AG04450 (cell line): Measurements from ENCODE around the gene SLC12A7. TPM values are rescaled to one million over a fixed set of nuclear protein-coding genes. Genes with fewer than 3 reads are reported as not detected.

Experiments used
- CTCF ChIA-PET: fragments of 300-600, 350-600 bp; formaldehyde crosslinking; extraction: SDS; loops from one replicate; lab custom pipeline; 2022; ENCODE audit warnings: antibody characterized with exemption, inconsistent platforms; lab: Charles Lee
- POLR2A ChIA-PET: fragments of 350-600 bp; formaldehyde crosslinking; extraction: SDS; loops from one replicate; lab custom pipeline; 2021; ENCODE audit warnings: antibody characterized with exemption, inconsistent platforms; lab: Yijun Ruan, JAX
- DNase-seq: peaks from one replicate; pipeline ENCODE4 v3.0.0-alpha.2; 2011; ENCODE audit warnings: low read depth, low spot score
- H3K27ac ChIP-seq: one replicate; pipeline ENCODE4 v1.5.1; 2012; ENCODE audit warnings: low read depth, low read length, control low read depth
- H3K27me3 ChIP-seq: one replicate; pipeline ENCODE4 v1.6.0; 2012; ENCODE audit warnings: low read length; ENCODE audit not compliant: control insufficient read depth, insufficient read depth
- H3K4me3 ChIP-seq: 2 replicates; pipeline ENCODE4 v1.5.1; 2011; ENCODE audit warnings: mild to moderate bottlenecking, low read depth, low read length, control low read depth
- H3K9me3 ChIP-seq: 2 replicates; pipeline ENCODE4 v1.5.1; 2012; ENCODE audit warnings: low read length; ENCODE audit not compliant: control insufficient read depth, insufficient read depth
- CTCF ChIP-seq: IDR thresholded peaks from 2 replicates; pipeline ENCODE4 v1.5.1; 2011; ENCODE audit warnings: low read depth, low read length, control low read depth, inconsistent platforms
- polyA plus RNA-seq: library from polyadenylated mRNA; depleted of rRNA; stranded (reverse); fragments of >200 nt; gene quantifications from 2 replicates; pipeline ENCODE4 v1.2.3, GENCODE V29; 2011

SLC12A7 gene
- polyA plus RNA-seq, 1 experiment = 0.56 TPM

- no peak for TF ChIP-seq CTCF
- DNase-seq = no peak
- H3K4me3 ChIP-seq = no peak overlapping the region
- no peaks in the 10 kb centered on the region for H3K27me3 ChIP-seq
- CTCF ChIA-PET = no interaction called here
- H3K9me3 ChIP-seq = peaks cover 63% of the 10 kb centered on the region
- POLR2A ChIA-PET = interaction anchor here (0.6 kb wide), 1 partner anchor 17 kb away, joined by 3 read pairs; no protein-coding TSS in a partner anchor
- no peak overlapping the region for H3K27ac ChIP-seq
Measured at GRCh38 chr5:1073239-1074102, 38.4 kb downstream of the SLC12A7 start.

- no peak overlapping the region for H3K27ac ChIP-seq
- H3K27me3 ChIP-seq = no peaks in the 10 kb centered on the region
- TF ChIP-seq CTCF = no peak
- ChIA-PET POLR2A (no interaction called here), CTCF (no interaction called here)
- no peak for DNase-seq
- no peak overlapping the region for H3K4me3 ChIP-seq
- peaks cover 42% of the 10 kb centered on the region; the same call in 1 of the 2 replicates for H3K9me3 ChIP-seq
Measured at GRCh38 chr5:1069720-1070088, 42.2 kb downstream of the SLC12A7 start.

- peaks cover 42% of the 10 kb centered on the region for H3K9me3 ChIP-seq
- H3K27me3 ChIP-seq = no peaks in the 10 kb centered on the region
- DNase-seq = no peak
- no peak overlapping the region for H3K27ac ChIP-seq
- ChIA-PET POLR2A (no interaction called here), CTCF (no interaction called here)
- H3K4me3 ChIP-seq = no peak overlapping the region
- TF ChIP-seq CTCF = no peak
Measured at GRCh38 chr5:1068895-1069719, 42.8 kb downstream of the SLC12A7 start.

GRCh38 chr5:1068204-1068894 is 43.5 kb downstream of the SLC12A7 start:
- POLR2A ChIA-PET = no interaction called here
- Histone ChIP-seq H3K9me3 (peaks cover 39% of the 10 kb centered on the region), H3K4me3 (no peak overlapping the region), H3K27ac (no peak overlapping the region), H3K27me3 (no peaks in the 10 kb centered on the region)
- DNase-seq = no peak
- no peak for TF ChIP-seq CTCF
- CTCF ChIA-PET = no interaction called here
